Suppressor macrophage (primary cell): Measurements from ENCODE around the gene GTF2A1L.
A peak's percentile ranks its signal among the peaks of the same experiment; 100 is the strongest.
"Not testable (repeated sequence)": the region's sequence is repeated elsewhere in the genome, so short reads cannot be mapped to it uniquely, and the experiment has no call there.

Source experiments
- DNase-seq, 4 experiments: peaks; one replicate each; pipeline ENCODE4 v3.0.0-alpha.2; 2020 to 2022
- total RNA-seq, 17 experiments: gene quantifications; one replicate each; lab custom pipeline; 2026; ENCODE audit warnings: mixed read lengths in 6 of 17, inconsistent platforms in 3 of 17; lab: John Stamatoyannopoulos, UW

GTF2A1L gene
- total RNA-seq = 0 to 0.44 (median 0) reads per million in 17 experiments

GRCh38 chr2:48617618-48618017 is at the start of gene GTF2A1L:
Gene GTF2A1L (plus strand): TSS chr2:48617856. CDS start chr2:48617875, 19 bp downstream.
- DNase-seq = no peak

GRCh38 chr2:48568547-48568946 is 49.1 kb upstream of the GTF2A1L start:
- no peak for DNase-seq

- DNase-seq = no peak
These were observed 48.2 kb upstream of the GTF2A1L start for GRCh38 chr2:48569433-48569832.

GRCh38 chr2:48572816-48573215 is 44.8 kb upstream of the GTF2A1L start:
- no peak for DNase-seq

GRCh38 chr2:48574353-48575287 is 43.0 kb upstream of the GTF2A1L start:
- peak; percentile 11 to 48 (median 32) for DNase-seq

- peak in 3 of 4 experiments; percentile 12 to 28 (median 19) for DNase-seq
These were observed 39.3 kb upstream of the GTF2A1L start for GRCh38 chr2:48578313-48578712.

GRCh38 chr2:48583961-48584360 is 33.7 kb upstream of the GTF2A1L start:
- DNase-seq = no peak

- DNase-seq = no peak
These were observed 33.1 kb upstream of the GTF2A1L start for GRCh38 chr2:48584551-48584950.

GRCh38 chr2:48586433-48586832 is 31.2 kb upstream of the GTF2A1L start:
- no peak for DNase-seq

- DNase-seq = no peak
These were observed 30.1 kb upstream of the GTF2A1L start for GRCh38 chr2:48587560-48587959.

- DNase-seq = no peak
These were observed 29.7 kb upstream of the GTF2A1L start for GRCh38 chr2:48587961-48588360.

- DNase-seq = no peak
These were observed 28.9 kb upstream of the GTF2A1L start for GRCh38 chr2:48588745-48589144.

- peak; percentile 44 to 70 (median 54) for DNase-seq
These were observed 28.4 kb upstream of the GTF2A1L start for GRCh38 chr2:48589170-48589767.

GRCh38 chr2:48590017-48590416 is 27.6 kb upstream of the GTF2A1L start:
- DNase-seq = no peak

- DNase-seq = no peak
These were observed 25.6 kb upstream of the GTF2A1L start for GRCh38 chr2:48592067-48592466.

- not testable (repeated sequence) for DNase-seq
These were observed 20.9 kb upstream of the GTF2A1L start for GRCh38 chr2:48596751-48597150.

- DNase-seq = no peak
These were observed 20.2 kb upstream of the GTF2A1L start for GRCh38 chr2:48597492-48597891.

GRCh38 chr2:48600204-48600813 is 17.3 kb upstream of the GTF2A1L start:
- DNase-seq = peak; percentile 57 to 64 (median 62)

GRCh38 chr2:48600917-48601316 is 16.7 kb upstream of the GTF2A1L start:
- DNase-seq = no peak

GRCh38 chr2:48601349-48601748 is 16.3 kb upstream of the GTF2A1L start:
- peak; percentile 20 to 52 (median 22) for DNase-seq

GRCh38 chr2:48605482-48606175 is 12.0 kb upstream of the GTF2A1L start:
- no peak for DNase-seq

- no peak for DNase-seq
These were observed 10.2 kb upstream of the GTF2A1L start for GRCh38 chr2:48607307-48608014.
